Stomach (tissue), 4 donors: ENCODE measurements around the gene BTBD6.

ENCODE experiments used
- CTCF ChIP-seq, 7 experiments: fragments of 450-650 bp in 4 of 7; fragments of 200-600 bp in 3 of 7; sonication (generic) in 3 of 7; IDR thresholded peaks; one replicate each; pipeline ENCODE4 v1.5.1; 2016 to 2019; ENCODE audit warnings: antibody characterized with exemption in 7 of 7, control low read depth in 2 of 7, mild to moderate bottlenecking in 1 of 7
- EP300 ChIP-seq: sonication (generic); formaldehyde crosslinking; IDR thresholded peaks from one replicate; pipeline ENCODE4 v1.6.1; 2017; ENCODE audit warnings: antibody characterized with exemption
- POLR2AphosphoS5 ChIP-seq, 3 donors: sonication (generic); formaldehyde crosslinking; IDR thresholded peaks; one replicate each; pipeline ENCODE4 v1.6.1; 2016; ENCODE audit warnings: antibody characterized with exemption in 3 of 3

- TF ChIP-seq CTCF (IDR thresholded peaks at IDR 0.05) = no peak
- no peak for TF ChIP-seq POLR2AphosphoS5 (IDR thresholded peaks at IDR 0.05)
- TF ChIP-seq EP300 = no peak
These were observed 22.1 kb upstream of the BTBD6 start for GRCh38 chr14:105226198-105226597.
